ENCODE results near the gene CACHD1.

DNA sequence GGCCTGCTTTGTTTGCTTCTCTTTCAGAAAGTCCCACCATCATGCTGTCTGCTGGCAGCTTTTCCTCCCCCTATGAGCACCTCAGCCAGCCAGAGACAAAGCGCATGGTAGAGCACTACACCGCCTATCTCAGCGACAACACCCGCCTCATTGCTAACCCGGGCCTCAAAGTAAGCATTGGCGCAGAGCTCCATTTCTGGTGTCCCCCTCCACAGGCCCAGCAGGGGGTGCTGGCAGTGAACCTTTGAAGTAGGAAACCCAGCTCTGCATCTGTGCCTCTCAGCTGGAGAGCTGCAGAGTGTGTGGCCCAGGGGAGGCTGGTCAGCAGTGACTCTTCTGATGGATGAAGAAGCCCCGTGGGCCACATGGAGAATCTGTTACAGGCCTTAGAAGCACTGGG, 193.7 kb downstream of the CACHD1 start:
- TF ChIP-seq CTCF (IDR thresholded peaks at IDR 0.05; ENCODE audit: low read depth, low read length) (peak; percentile 27), EZH2phosphoT487 (IDR thresholded peaks at IDR 0.05; ENCODE audit: low read depth) (no peak)
